NCI-H748 (cell line): ENCODE results near the gene CD180.

Experiments
- DNase-seq: peaks from one replicate; lab custom pipeline; 2025; ENCODE audit not compliant: unreplicated experiment; lab: John Stamatoyannopoulos, UW

The CD180 gene

GRCh38 chr5:67214036-67214435 lies 17.4 kb upstream of the CD180 start:
- DNase-seq = no peak

GRCh38 chr5:67211926-67212325 lies 15.3 kb upstream of the CD180 start:
- DNase-seq = no peak

- peak; percentile 84 for DNase-seq
Observed at GRCh38 chr5:67209141-67209771, 12.7 kb upstream of the CD180 start.

- DNase-seq = no peak
Observed at GRCh38 chr5:67208403-67208802, 11.8 kb upstream of the CD180 start.

GRCh38 chr5:67206929-67207328 lies 10.3 kb upstream of the CD180 start:
- no peak for DNase-seq

- no peak for DNase-seq
Observed at GRCh38 chr5:67206461-67206860, 9.9 kb upstream of the CD180 start.

GRCh38 chr5:67205981-67206380 lies 9.4 kb upstream of the CD180 start:
- no peak for DNase-seq

GRCh38 chr5:67204821-67205220 lies 8.2 kb upstream of the CD180 start:
- no peak for DNase-seq

GRCh38 chr5:67203701-67204074 lies 7.1 kb upstream of the CD180 start:
- DNase-seq = no peak

- DNase-seq = no peak
Observed at GRCh38 chr5:67202828-67203227, 6.2 kb upstream of the CD180 start.

GRCh38 chr5:67201897-67202549 lies 5.4 kb upstream of the CD180 start:
- no peak for DNase-seq

GRCh38 chr5:67200809-67201562 lies 4.4 kb upstream of the CD180 start:
- DNase-seq = no peak

GRCh38 chr5:67199859-67200258 lies 3.3 kb upstream of the CD180 start:
- DNase-seq = no peak

- DNase-seq = no peak
Observed at GRCh38 chr5:67198917-67199316, 2.3 kb upstream of the CD180 start.

GRCh38 chr5:67197536-67197935 lies 937 bp upstream of the CD180 start:
- DNase-seq = no peak

GRCh38 chr5:67195406-67196275 lies 958 bp downstream of the CD180 start:
- DNase-seq = no peak

GRCh38 chr5:67194166-67194565 lies 2.4 kb downstream of the CD180 start:
- no peak for DNase-seq

- DNase-seq = no peak
Observed at GRCh38 chr5:67193439-67193807, 3.2 kb downstream of the CD180 start.

- no peak for DNase-seq
Observed at GRCh38 chr5:67192719-67193438, 3.7 kb downstream of the CD180 start.

GRCh38 chr5:67190861-67191260 lies 5.7 kb downstream of the CD180 start:
- no peak for DNase-seq

- DNase-seq = no peak
Observed at GRCh38 chr5:67190410-67190809, 6.2 kb downstream of the CD180 start.
